H7 (cell line): ENCODE data around the gene WWOX. TPM values are rescaled to one million over a fixed set of nuclear protein-coding genes. Genes with fewer than 3 reads are reported as not detected.

ENCODE experiments used
- DNase-seq: peaks from one replicate; pipeline ENCODE4 v3.0.0; 2012
- H3K27me3 ChIP-seq: 2 replicates; pipeline ENCODE4 v1.6.0; 2011; ENCODE audit warnings: mild to moderate bottlenecking, low read length; ENCODE audit not compliant: control insufficient read depth, insufficient read depth
- H3K36me3 ChIP-seq: replicated peaks from 2 replicates; pipeline ENCODE4 v1.5.1; 2011; ENCODE audit warnings: low read length; ENCODE audit not compliant: control insufficient read depth, insufficient read depth
- H3K4me3 ChIP-seq: 2 replicates; pipeline ENCODE4 v1.5.1; 2011; ENCODE audit warnings: low read depth, mild to moderate bottlenecking, control low read depth, low read length, moderate library complexity; ENCODE audit not compliant: insufficient read depth
- total RNA-seq: library from RNA; depleted of rRNA; stranded (reverse); fragments of >200 nt; shearing (Covaris generic); gene quantifications from 2 replicates; pipeline ENCODE4 v1.2.3, GENCODE V29; 2014

Gene WWOX
- total RNA-seq, 1 experiment from 2014 or later, result 29.2 TPM

- DNase-seq, result no peak
- Histone ChIP-seq H3K4me3 (no peak overlapping the region), H3K27me3 (no peaks in the 10 kb centered on the region), H3K36me3 (no peaks in the 10 kb centered on the region)
Measured at GRCh38 chr16:78718141-78718540, 618.7 kb downstream of the WWOX start.

GRCh38 chr16:78720416-78720815 is 621.0 kb downstream of the WWOX start:
- Histone ChIP-seq H3K36me3 (no peaks in the 10 kb centered on the region), H3K27me3 (no peaks in the 10 kb centered on the region), H3K4me3 (no peak overlapping the region)
- no peak for DNase-seq

DNA sequence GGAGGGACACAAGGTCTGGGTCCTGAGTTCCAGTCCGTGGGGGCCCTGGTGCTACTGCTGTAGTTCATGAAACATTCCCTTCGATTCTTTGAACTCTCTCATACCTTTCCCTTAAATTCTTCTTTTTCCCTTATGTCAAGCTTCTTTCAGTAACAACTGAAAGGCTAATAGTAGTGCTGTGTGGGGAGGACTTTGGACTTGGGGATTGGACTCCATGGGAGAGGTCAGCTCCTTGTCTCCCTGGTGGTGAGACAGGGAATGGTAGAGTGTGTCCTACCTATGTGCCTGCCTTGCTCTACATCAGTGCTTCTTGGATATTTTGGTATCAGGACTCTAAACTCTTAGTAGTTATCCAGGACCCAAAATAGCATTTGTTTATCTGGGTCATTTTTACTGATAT is 628.1 kb downstream of the WWOX start:
- Histone ChIP-seq H3K27me3 (no peaks in the 10 kb centered on the region), H3K36me3 (no peaks in the 10 kb centered on the region), H3K4me3 (no peak overlapping the region)
- peak; percentile 1 for DNase-seq

DNA sequence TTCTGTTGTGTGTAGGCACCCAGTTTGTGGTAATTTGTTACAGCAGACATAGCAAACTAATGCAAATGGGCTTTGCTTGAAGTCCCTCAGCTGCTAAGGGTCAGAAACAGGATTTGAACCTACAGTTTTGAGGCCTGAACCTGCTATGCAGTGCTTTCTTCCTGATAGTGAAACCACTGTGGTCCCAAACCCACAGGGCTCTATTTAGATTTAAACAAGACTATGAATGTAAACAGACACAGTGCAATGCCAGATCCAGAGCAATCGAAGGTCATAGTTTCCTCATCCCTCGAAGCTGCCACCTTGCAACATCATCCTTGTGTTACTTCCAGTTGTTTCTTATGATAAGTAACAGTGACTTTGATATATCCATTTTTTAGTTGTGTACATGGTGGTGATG is 630.2 kb downstream of the WWOX start:
- DNase-seq, result no peak
- Histone ChIP-seq H3K36me3 (no peaks in the 10 kb centered on the region), H3K27me3 (no peaks in the 10 kb centered on the region), H3K4me3 (no peak overlapping the region)

DNA sequence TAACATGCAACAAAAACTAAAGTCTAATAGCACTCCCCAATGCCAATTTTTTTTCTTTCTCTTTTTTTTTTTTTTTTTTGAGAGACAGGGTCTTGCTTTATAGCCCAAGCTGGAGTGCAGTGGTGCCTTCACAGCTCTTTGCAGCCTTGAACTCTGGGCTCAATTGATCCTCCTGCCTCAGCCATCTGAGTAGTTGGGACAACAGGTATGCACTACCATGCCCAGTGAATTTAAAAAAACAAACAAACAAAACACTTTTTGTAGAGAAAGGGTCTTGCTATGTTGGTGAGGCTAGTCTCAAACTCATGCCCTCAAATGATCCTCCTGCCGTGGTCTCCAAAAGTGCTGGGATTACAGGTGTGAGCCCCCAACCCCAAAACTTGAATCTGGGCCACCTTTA is 632.3 kb downstream of the WWOX start:
- DNase-seq, result no peak
- Histone ChIP-seq H3K4me3 (no peak overlapping the region), H3K36me3 (no peaks in the 10 kb centered on the region), H3K27me3 (no peaks in the 10 kb centered on the region)

DNA sequence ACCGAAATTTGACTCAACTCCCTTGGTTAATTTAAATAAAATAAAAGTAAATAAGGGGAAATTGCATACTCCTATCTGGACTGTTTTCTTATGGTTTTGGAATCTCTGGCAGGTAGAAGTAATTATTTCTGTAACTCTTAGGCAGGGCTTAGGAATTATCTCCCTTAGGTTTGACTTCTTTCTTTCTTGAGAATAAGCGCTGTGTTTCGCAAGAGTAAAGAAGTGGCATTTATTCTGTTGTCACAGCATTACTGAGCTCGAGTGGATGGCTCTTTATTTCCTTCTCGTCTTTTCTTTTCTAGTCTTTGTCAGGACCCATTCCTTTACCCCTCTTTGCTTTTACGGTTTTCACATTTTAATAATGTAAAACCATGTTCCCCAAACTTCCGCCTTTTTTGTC is 633.2 kb downstream of the WWOX start:
- H3K27me3 ChIP-seq, result no peaks in the 10 kb centered on the region
- no peaks in the 10 kb centered on the region for H3K36me3 ChIP-seq
- DNase-seq, result no peak
- H3K4me3 ChIP-seq, result no peak overlapping the region

DNA sequence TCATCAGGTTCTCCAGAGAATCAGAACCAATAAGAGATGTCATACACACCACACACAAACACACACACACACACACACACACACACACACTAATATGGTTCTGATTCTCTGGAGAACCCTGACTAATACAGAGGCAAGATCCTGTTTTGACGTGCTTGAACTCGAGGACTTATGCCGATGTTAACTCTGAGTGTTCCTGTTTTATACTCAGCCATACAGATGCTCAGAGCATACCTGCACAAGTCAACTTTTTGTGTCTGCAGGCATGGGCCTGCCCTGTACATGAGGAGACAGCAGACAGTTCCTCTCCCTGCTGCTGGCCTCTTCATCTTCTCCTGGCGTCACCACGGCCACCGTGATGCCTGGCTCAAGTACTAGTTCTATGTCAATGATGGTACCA is 635.9 kb downstream of the WWOX start:
- DNase-seq, result no peak

DNA sequence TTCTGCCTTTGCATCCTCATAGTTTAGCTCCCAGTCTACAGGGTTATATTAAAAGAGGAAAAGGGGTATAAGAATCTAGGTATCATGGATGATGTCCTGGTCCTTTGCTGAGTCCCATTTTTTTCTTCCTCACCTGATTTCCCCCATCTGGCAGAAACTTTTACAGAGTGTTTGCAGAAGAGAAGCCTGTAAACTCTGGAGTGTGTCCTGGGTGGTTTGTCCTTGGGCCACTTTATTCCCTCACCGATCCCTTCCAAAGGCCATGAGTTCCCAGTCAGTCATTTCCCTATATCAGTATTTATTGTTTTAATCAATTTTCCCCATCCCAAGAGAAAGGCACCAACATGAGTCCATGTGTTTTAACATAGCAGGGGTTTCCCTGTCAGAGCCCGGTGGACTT is 638.2 kb downstream of the WWOX start:
- Histone ChIP-seq H3K36me3 (no peaks in the 10 kb centered on the region), H3K4me3 (no peak overlapping the region), H3K27me3 (no peaks in the 10 kb centered on the region)
- no peak for DNase-seq

More for the DNA sequence above, 635.9 kb downstream of the WWOX start:
- Histone ChIP-seq H3K4me3 (no peak overlapping the region), H3K27me3 (no peaks in the 10 kb centered on the region), H3K36me3 (no peaks in the 10 kb centered on the region)

GRCh38 chr16:78738557-78738956 is 639.1 kb downstream of the WWOX start:
- no peak overlapping the region for H3K4me3 ChIP-seq
- H3K36me3 ChIP-seq, result no peaks in the 10 kb centered on the region
- no peaks in the 10 kb centered on the region for H3K27me3 ChIP-seq
- DNase-seq, result no peak

GRCh38 chr16:78740269-78740668 is 640.8 kb downstream of the WWOX start:
- Histone ChIP-seq H3K4me3 (no peak overlapping the region), H3K27me3 (no peaks in the 10 kb centered on the region), H3K36me3 (no peaks in the 10 kb centered on the region)
- no peak for DNase-seq

DNA sequence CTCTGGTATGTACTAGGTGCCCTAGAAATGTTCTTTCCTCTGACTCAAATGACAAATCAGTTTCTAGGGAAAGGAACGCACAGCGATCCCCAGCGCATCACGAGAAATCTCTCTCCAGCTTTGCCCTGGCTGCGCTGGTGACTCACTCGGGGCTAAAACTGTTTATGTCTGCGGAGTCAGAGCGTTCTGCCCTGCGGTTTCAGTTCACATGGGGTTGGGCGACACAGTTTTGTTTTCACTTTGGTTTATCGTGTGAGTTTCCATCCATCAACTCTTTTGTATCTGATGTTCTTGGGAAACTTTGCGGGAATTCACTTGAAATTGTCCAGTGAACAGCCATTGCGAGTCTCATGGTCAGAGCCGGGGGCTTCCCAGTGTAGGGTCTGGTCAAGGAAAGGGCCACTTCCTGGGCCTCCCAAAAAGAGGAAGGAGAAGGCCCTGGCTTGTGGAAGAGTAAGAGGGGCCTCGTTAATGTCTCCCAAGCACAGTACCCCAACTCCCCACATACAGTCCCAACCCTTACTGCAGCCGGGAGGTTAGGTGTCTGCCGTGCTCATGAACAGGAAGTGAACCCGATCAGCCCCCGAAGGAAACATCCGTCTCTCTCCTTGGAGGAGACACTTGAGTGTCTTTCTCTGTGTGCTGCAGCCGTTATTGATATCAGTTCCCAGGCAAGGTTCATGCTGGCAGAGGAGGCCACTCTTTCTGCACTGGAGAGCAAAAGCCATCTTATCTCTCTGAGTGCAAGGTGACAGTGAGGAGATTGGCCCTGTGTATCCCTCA is 643.2 kb downstream of the WWOX start:
- DNase-seq, result no peak
- no peak overlapping the region for H3K4me3 ChIP-seq
- H3K36me3 ChIP-seq, result no peaks in the 10 kb centered on the region
- H3K27me3 ChIP-seq, result no peaks in the 10 kb centered on the region

DNA sequence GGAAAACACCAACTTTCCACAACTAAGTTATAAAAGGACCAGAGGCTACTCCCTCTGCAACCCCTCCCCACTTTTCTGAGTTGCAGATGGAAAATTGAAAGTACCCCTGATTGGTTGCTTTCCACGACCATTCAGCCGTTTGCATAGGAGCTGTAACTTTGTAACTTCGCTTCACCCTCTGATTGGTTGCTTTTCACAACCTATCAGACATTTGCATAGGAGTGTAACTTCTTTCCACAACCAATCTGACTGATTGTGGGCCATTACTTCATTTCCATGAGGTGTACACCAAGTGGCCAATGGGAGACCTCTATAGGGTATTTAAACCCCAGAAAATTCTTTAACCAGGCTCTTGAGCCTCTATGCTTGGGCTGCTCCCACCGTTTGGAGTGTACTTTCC is 644.1 kb downstream of the WWOX start:
- Histone ChIP-seq H3K36me3 (no peaks in the 10 kb centered on the region), H3K27me3 (no peaks in the 10 kb centered on the region), H3K4me3 (no peak overlapping the region)
- no peak for DNase-seq

DNA sequence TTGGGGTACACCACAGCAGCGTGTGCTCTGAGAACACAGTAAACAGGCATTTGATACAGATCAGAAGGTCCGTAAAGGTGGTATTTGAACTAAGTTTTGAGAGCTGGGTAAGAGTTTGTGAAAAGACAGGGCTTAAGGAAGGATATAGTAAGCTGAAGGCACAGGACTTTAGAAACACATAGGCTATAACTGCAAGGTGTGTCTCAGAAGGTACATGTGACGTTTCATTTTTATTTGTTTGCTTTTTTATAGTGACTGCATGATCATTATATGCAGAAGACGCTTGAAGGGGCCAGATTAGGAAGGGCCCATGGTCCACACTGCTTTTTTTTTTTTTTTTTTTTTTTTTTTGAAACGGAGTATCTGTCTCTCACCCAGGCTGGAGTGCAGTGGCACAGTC is 644.6 kb downstream of the WWOX start:
- no peaks in the 10 kb centered on the region for H3K27me3 ChIP-seq
- H3K4me3 ChIP-seq, result no peak overlapping the region
- no peak for DNase-seq
- no peaks in the 10 kb centered on the region for H3K36me3 ChIP-seq

DNA sequence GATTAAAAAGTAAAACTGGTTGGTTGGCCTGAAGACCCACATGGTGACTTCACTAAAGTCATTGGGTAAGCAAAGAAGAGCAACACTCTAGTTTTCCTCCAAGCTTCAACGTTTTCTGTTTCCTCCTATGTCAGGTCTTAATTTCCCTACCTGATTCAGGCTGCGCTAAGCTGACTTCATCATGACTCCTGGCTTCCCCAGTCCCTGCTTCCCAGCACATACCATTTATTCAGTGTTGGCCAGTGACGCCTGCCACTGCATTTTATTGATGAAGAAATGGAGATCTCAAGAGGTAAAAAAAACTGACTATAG is 645.3 kb downstream of the WWOX start:
- DNase-seq, result no peak
- no peaks in the 10 kb centered on the region for H3K27me3 ChIP-seq
- no peak overlapping the region for H3K4me3 ChIP-seq
- H3K36me3 ChIP-seq, result no peaks in the 10 kb centered on the region

- DNase-seq, result no peak
- no peak overlapping the region for H3K4me3 ChIP-seq
- no peaks in the 10 kb centered on the region for H3K27me3 ChIP-seq
- H3K36me3 ChIP-seq, result no peaks in the 10 kb centered on the region
Measured at GRCh38 chr16:78745108-78746019, 645.9 kb downstream of the WWOX start.
